GOT3 (cell line): Measurements from ENCODE around the gene PLEKHA3.
"Not testable (repeated sequence)": the region's sequence is repeated elsewhere in the genome, so short reads cannot be mapped to it uniquely, and the experiment has no call there.

Experiments used
- DNase-seq: peaks from one replicate; lab custom pipeline; 2025; ENCODE audit warnings: mixed read lengths; lab: John Stamatoyannopoulos, UW

The PLEKHA3 gene

DNA sequence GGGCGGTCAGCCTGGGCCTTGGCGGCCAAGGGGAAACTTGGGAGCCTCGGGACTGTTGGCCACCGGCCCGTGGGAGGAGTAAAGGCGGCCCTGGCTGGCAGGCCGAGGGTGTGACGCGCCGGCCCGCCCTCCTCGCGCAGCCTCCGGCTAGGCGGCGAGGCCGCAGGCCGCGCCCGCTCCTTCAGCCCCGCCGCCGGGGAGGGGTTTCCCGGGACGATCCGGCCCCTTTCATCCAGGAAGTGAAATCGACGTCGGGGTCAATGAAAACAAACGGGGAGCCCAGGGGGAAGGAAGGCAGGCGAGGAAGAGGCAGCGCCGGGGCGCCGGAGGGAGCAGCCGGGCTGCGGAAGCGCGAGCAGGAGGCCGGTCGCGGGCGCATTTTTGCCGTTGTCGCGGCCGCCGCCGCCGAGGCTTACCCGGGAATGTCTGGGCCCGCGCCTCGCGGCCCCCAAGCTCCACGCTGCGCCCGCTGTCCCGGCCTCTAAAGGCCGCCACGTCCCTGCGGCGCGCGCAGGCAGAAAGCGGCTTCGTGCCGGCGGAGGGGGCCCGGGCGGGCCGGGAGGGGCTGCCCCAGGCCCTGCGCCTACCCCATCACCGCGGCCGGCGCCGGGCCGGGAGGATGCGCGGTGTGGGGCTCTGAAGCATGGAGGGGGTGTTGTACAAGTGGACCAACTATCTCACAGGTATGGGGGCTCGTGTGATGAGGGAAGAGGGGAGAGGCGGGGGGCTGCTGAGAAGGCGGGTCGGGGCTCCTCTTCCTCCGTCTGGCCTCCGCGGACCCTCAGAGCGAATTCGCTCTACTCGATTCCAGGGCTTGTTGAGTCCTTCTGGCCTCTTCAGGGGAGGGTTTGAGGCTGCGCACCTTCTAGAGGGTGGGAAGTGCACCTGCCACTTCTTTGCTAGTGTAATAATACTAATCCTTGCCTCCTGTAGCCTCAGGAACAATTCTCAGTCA, at the start of gene PLEKHA3:
PLEKHA3 (plus strand) TSS at position 231 of the 955 bp plus-strand sequence; CDS start at position 644, 413 bp downstream.
- DNase-seq = peak; percentile 95

DNA sequence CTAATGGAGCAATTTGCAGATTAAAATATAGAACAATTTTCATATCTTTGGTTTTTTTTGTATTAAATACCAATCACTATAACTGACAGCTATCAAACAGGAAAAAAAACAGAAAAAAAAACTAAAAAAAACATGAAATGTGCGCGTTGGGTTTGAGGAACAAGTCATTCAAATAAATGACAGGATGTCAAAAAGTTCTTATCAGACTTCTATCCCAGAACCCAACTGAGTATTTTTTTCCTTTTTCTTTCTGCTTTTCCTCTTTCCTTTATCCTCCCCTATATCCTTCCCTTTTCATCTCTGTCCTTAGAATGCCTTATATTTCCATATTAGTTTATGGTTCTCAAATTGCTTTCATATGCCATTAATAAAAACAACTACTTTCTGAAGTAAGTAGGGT, 43.6 kb upstream of the PLEKHA3 start:
- no peak for DNase-seq

DNA sequence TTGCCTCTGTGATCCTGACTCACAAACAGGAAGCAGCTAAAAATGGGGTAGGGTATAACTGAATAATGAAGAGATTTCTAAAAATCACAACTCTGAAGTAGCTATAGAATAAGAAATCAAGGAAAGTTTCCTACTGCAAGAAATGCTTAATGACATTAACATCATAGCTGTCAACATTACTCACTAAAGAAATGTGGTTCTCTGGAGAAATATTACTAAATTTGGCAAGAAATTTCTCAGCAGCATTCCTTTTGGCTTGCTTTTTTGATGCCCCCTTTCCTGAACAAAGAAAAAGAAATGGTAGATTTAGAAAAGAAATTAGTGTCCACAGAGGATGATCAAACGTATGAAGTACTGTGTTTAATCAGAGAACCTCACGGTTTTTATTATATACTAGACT, 38.8 kb upstream of the PLEKHA3 start:
- DNase-seq = no peak

DNA sequence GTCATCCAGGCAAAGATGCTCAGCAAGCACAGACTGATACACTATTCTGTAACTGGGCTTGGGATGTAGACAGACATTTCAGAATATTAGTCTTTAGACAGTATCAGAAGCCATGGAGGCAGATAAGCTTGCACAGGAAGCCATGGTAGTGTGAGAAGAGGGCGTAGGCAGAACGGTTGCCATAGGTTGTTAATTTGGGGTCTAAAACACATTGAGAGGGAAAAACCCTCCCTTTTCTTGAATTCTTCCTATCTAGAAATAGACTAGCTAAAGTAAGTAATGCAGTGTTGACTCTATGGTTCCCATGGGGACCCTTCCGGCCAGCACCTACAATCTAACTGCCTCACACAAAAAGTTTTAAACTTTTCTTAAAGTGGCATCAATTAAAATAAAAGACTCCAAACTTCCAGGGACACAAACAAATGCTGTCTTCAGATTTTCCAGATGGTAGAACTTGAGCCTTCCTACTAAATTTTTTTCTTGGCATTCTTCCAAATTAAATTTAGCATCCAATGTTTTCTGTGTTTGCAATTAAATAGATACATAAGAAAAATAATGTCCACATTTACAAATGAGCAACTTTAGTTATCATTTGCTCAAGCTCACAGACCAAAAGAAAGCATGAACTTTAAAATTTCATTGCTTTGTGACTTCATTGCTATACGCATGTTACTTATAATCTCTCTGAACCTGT, 31.1 kb upstream of the PLEKHA3 start:
- DNase-seq = no peak

DNA sequence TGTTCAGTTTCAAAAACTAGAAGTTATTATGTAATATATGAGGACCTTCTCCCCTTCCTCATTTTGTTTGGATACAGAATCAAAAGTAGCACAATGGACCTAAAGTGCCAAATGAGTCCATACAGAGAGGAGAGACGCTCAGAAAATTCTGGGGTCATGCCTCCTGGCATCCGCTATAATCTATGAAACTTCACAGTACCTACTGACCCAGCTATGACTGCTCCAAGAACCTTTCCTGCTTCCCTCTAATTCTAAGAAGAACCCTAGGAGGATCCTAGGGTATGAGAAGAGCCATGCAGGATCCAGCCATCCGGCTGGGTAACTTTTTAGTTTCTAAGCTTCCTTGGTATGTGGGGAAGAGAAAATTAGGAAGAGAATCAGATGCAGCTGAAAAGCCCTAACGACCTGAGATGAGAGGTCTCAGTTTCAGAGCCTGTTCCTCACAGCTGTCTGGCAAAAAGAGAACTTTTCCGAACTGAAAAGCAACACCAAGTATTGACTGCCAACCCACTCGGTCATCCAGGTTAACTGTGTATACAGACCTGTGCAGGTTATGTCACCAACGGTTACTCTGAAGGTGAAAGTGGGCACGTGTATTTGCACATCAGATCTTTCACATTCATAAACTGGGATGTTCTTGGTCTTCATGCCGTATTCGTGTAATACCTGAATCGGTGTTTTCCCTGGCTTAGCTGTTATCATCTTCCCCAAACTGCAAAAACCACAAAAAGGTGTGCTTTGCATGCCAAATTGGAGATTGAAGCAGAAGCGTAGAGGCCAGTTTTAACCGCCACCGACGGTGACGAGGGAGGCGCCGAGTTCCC, 30.3 kb upstream of the PLEKHA3 start:
- DNase-seq = no peak

DNA sequence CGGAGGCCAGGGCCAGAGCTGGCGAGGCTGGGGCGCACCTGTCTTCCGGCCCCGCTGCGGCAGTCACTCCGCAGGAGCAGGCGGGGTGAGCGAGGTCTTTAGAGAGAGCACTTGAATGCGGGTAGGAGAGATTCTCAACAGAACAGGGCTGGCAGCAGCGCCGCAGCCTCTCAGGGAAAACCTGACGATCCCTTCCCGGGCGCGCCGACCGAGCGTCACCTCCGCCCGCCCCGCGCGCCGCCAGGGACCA, 29.8 kb upstream of the PLEKHA3 start:
- no peak for DNase-seq

DNA sequence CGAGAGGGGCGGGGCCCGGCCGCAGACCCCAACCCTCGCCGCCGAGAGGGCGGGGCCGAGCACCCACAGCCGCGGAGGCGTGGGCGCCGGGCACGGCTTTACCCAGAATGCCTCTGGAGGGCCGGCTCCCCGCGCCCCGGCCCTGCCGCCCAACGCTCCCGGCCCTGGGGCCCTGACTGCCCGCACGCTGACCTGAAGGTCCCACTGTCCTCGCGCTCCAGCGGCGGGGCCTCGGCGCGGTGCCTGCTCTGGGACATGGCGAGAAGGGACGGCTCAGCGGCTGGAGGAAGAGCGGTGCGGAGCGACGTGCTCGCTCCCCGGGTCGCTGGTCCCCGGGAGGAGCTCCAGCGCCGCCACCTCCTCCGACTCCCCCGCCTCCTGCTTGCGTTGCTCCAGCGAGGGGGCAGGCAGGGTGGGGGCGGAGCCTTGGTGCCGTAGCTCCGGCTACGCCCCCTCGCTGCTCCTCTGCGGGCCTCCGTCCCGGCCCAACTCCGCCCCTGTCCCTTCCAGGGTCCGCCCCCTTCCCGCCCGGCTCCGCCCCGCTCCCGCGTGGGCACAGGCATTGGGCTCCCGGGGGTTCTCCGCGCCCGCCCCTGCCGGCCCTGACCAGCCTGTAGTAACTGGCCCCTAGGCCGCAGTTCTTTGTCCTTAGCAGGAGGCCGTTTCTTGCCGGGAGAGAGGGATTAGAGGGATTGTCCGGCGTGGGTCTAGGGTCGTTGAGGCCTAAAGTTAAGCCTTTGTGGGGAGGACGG, 29.3 kb upstream of the PLEKHA3 start, which contains the start of the genes PJVK and PRKRA:
PJVK (plus strand) TSS at position 605 of the 752 bp plus-strand sequence. CDS start 2,032 bp downstream, outside the sequence.
PRKRA (minus strand) TSS at position 402 of the 752 bp plus-strand sequence; CDS start at position 257, 145 bp downstream.
- peak; percentile 89 for DNase-seq

DNA sequence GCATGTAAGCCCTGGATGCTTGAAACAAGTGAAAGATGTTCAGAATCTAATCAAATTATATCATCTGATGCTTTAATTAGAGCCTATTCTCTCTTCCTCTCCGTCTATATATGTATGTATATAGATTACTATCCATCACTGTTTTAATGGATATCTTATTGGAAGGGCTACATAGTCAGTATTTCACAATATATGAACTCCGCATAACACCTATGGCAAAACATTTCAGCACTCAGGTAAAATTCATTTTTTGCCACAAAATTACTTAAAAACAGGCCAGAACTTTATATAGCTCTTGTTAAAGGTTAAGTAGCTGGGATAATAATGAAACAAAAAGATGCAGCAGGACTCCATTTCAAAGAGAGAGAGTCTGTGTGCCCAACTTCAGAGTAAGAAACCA, 27.9 kb upstream of the PLEKHA3 start:
- DNase-seq = no peak

DNA sequence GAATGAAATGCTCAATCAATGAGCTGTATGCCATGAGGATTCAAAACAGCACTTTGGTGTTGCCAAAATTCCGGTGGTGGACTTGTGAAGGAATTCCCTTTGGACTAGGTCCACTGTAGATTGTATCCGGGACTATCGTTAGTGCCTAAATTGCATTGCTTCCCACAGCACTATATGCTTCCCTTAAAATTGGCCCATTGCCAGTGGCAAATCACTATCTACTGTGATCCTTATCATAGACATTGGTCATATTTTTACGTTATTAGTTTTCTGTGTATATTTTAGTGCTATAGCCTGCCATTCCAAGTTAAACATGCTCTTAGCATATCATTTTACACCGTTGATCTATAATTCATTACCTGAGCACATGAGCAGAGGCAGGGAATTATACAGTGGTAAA, 27.4 kb upstream of the PLEKHA3 start:
- no peak for DNase-seq

DNA sequence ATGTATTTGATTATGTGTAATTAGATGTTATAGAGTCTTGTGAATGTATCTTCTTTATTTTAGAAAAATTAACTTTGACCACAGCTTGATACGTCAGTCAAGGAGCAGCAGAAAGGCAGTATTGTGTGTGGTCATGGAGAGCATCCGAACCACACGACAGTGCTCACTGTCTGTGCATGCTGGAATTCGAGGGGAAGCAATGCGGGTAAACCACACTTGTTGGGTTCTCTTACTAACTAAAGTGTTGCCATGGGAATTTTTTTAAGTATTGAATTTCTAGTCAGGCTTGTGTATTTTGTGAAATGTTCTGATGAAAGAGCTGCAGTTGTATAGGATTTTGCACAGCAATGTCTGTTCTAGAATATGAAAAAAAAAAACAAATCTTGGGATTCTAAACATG, 24.3 kb upstream of the PLEKHA3 start:
- DNase-seq = no peak

DNA sequence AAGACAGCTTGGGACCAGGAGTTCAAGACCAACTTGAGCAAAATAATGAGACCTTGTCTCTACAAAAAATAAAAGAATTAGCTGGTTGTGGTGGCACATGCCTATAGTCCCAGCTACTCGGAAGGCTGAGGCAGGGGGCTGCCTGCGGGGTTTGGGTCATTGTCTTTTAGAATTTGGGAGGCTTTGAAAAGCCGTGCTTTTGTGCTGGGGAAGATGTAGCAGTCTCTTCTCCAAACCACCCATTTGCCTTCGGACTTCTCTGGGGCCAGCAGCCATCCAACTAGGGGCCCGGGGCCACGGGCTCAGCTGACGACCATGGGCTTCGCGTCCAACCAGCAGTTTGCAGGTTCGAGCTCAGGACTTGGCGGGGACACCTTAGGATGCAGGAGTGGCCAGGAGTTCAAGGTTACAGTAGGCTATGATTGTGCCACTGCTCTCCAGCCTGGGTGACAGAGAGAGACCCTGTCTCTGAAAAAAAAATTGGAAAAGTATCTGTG, 22.8 kb upstream of the PLEKHA3 start:
- no peak for DNase-seq

DNA sequence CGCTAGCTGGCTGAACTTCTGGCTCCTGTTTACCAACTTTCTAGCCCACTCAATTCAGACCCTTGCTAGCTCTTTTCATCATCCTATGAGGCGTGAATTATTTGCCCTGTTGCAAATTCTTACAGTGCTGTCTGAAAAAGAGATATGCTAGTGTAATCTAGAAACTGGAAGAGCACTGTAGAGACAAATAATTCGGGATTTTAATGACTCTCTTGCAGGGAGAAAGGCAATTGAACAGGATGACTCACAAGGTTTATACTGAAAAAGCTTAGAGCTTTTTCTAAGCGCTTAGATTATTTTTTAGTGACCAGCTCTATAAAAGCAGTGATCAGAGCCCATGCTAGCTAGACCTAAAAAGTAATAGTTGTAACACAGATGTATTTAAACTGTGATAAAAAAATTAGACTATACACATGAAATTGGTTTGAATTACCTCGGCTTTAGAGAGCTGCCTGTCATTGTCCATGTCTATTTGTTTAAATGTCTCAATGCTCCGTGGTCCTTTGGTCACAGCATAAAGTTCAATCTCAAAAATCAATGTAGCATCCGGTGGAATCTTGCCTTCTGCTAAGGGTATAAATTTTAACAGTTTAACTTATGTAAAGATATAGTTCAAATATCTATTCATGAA, 10.9 kb upstream of the PLEKHA3 start:
- no peak for DNase-seq

DNA sequence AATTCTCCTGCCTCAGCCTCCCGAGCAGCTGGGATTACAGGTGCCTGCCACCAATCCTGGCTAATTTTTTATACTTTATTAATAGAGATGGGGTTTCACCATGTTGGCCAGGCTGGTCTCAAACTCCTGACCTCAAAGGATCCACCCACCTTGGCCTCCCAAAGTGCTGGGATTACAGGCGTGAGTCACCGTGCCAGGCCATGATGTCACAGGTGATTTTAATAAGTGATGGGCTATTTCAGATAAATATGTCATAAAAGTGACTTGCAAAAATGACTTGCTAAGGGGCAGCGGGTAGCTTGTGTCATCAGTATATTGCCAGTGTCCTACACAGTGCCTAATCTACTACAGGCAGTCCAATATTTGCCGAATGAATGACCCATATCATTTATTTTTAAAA, 8.9 kb upstream of the PLEKHA3 start:
- DNase-seq = not testable (repeated sequence)

DNA sequence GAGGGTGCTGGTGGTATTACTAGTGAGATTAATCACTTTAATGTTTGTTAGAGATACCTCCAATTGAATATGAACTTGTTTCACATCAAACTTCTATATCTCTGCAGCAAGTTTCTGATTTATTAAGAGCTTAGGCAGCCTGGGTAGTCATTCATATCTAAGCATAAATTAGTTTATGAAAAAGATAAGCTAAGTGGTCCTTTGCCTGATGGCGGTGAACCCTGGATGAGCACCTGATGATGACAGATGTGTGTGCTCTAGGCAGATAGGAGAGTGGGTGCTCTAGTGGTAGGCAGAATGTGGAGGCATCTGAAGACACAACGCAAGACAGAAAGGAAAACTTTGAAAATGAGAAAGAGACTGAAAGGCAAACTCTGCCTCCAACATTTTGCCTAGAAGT, 6.9 kb upstream of the PLEKHA3 start:
- no peak for DNase-seq

DNA sequence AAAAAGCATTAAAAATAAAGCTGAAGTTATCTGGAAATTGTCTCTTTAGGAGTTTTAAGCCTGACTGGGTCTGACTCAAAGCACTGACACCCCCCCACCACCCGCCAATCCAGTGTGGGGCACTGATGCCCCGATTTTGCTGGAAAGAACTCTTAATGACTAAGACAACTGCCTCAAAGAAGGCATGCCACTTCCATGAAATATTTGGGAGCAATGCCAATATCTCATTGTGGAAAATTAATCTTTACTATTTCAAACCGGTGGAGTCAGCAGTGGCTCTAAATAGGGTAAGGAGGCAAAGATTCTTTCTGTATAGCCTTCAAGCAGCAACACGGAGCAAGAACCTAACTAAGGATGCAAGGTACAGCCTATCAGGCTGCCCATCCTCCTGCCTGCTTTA, 6.3 kb upstream of the PLEKHA3 start:
- DNase-seq = no peak

DNA sequence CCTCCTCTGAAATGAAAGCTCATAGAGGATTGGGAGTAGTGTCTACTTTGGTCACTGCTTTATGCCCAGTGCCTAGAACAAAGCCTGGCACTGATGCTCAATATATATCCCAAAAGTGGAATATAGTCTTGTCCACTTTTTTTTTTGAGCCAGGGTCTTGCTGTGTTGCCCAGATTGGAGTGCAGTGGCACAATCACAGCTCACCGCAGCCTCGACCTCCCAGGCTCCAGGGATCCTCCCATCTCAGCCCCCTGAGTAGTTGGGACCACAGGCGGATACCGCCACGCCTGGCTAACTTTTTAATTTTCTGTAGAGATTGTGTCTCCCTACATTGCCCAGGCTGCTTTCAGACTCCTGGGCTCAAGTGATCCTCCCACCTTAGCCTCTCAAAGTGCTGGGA, 5.7 kb upstream of the PLEKHA3 start:
- no peak for DNase-seq

DNA sequence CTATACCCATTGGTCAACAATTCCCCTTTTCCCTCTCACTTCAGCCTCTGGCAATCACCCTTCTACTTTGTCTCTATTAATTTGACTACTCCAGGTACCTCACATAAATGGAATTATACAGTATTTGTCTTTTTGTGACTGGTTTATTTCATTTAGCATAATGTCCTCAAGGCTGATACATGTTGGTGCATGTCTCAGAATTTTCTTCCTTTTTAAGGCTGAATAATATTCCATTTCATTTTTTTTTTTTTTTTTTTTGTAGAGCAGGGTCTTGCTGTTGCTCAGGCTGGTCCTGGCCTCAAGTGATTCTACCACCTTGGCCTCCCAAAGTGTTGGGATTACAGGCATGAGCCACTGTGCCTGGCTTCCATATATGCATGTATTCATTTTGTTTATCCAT, 3.8 kb upstream of the PLEKHA3 start:
- DNase-seq = no peak

DNA sequence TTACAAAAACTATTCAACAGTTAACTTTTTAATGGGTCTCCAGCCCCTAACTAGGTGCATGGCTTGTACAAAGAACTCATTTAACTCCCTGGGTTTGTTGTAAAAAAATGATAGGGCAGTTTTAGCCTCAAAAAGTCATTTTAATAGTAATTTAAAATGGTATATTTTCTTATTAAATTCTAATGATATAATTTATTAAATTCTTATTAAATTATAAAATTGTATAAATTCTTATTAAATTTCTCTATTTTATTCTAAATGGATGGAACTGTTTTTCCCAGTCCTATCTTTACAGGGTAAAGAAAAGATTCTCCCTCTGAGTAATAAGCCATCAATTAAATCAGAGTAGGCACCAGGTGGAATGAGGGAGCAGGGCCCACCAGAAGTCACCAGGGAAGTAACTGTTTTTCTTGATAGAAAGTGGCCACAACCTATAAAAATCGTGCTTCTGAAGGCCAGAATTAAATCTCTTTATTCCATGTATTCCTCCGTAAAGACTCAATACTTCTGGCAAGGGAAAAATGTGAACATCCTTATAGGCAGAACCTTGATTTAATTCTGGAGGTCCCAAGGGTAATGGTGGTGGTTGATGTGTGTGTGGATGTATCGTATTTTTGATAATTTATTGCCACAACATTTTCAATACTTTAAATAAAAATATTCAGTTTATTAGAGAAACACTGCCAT, 2.7 kb upstream of the PLEKHA3 start:
- DNase-seq = no peak

DNA sequence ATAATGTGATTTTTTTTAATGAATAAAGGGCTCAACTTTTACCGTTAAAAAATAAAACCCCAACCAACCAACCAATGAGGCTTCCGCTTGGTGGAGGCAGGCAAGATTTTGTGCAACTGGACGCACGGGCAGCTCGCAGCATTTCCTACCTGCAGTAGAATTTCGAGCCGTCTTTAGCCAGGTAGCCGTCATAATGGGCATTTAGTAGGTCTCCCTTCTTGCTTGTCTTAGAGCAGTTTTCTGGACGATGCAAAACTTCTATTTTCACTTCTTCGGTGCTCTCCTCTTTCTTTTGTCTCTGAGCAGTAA, 2.2 kb upstream of the PLEKHA3 start:
- DNase-seq = no peak

DNA sequence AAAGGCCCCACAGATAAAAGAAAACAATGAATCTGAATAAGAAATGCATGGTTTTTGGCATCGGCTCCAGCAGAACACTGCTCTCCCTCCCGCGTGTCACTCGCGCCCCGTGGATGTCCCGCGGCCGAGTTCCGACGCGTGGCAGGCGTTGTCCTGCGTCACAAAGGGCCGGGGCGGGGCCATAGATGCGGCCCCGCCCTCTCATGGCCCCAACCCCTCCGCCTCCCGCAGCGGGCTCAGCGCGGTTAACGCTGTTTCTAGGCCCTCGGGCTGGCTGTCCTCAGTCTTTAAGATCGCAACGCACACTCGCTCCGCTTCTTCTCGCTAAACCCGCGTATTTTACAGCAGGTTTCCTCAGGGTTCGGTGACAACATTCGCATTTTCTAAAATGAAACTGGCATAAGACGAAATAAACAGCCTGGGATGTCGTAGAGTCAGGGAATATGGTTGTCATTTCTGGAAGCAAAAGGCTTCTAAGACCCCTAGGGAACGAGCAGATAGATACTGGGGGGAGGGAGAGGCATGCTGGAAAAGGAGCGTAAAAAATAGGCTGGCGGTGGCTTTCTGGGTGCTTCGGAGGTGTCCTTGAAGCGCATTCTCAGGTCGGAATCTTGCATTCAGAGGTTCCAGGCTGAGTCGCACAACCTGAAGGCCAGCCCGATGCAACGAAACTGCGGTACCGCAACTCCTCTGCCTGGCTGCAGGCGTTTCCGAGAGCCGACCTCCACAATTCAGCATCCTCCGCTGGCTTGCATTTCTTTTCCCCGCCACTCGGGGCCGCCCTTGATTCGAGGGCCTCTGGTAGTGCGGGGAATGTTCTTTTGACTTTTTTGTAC, 1.6 kb upstream of the PLEKHA3 start, which contains the start of gene FKBP7:
FKBP7 (minus strand) TSS at position 162 of the 836 bp plus-strand sequence; CDS start at position 61, 101 bp downstream.
- no peak for DNase-seq
